ENCODE measurements around the gene LAMA2. TPM values are rescaled to one million over a fixed set of nuclear protein-coding genes. Genes with fewer than 3 reads are reported as not detected.

The LAMA2 gene
- polyA plus RNA-seq, 1 donor from 2014 or later: 2.5 TPM

- H3K9me3 ChIP-seq (ENCODE audit: low read length): no peaks in the 10 kb centered on the region
- H2AFZ ChIP-seq (ENCODE audit: low read depth, low read length): no peak overlapping the region
- no peaks in the 10 kb centered on the region for H3F3A ChIP-seq (ENCODE audit: insufficient read depth, low read length, poor library complexity, severe bottlenecking)
- no peaks in the 10 kb centered on the region for H3K9me2 ChIP-seq (ENCODE audit: insufficient read depth, low read length)
- H3K36me3 ChIP-seq (ENCODE audit: insufficient read depth, low read length): no peaks in the 10 kb centered on the region
- H3K27me3 ChIP-seq (ENCODE audit: insufficient read depth, low read depth, low read length): no peaks in the 10 kb centered on the region
- no peaks in the 10 kb centered on the region for H3K79me2 ChIP-seq (replicated peaks; ENCODE audit: insufficient read depth, low read length)
- H3K4me3 ChIP-seq (ENCODE audit: low read length): no peak overlapping the region
- no peaks in the 10 kb centered on the region for H4K20me1 ChIP-seq (ENCODE audit: insufficient read depth)
- H3K4me2 ChIP-seq (ENCODE audit: low read length): no peak overlapping the region
- H3K27ac ChIP-seq (ENCODE audit: low read length): no peak overlapping the region
- no peak for TF ChIP-seq POLR2AphosphoS5 (IDR thresholded peaks at IDR 0.05)
- TF ChIP-seq EZH2 (IDR thresholded peaks at IDR 0.05; ENCODE audit: borderline replicate concordance, insufficient read depth, low read length, poor library complexity, severe bottlenecking): no peak
- TF ChIP-seq SMC3 (conservative IDR thresholded peaks at IDR 0.05; ENCODE audit: poor library complexity): no peak
- no peak for TF ChIP-seq CTCF (IDR thresholded peaks at IDR 0.05; ENCODE audit: poor library complexity, severe bottlenecking)
- TF ChIP-seq RAD21 (conservative IDR thresholded peaks at IDR 0.05): no peak
- TF ChIP-seq TAF1 (IDR thresholded peaks at IDR 0.05; ENCODE audit: low read depth): no peak
- no peak for TF ChIP-seq MXI1 (conservative IDR thresholded peaks at IDR 0.05; ENCODE audit: poor library complexity, severe bottlenecking)
- no peak for TF ChIP-seq EP300 (conservative IDR thresholded peaks at IDR 0.05; ENCODE audit: poor library complexity, severe bottlenecking)
- no peak for TF ChIP-seq REST (IDR thresholded peaks at IDR 0.05; ENCODE audit: borderline replicate concordance)
- no peak overlapping the region for H3K9ac ChIP-seq (ENCODE audit: low read length)
Measured at GRCh38 chr6:129472239-129472638, 589.3 kb downstream of the LAMA2 start.

- Histone ChIP-seq H4K20me1 (ENCODE audit: insufficient read depth) (no peaks in the 10 kb centered on the region), H3K36me3 (ENCODE audit: insufficient read depth, low read length) (no peaks in the 10 kb centered on the region), H3K27ac (ENCODE audit: low read length) (no peak overlapping the region), H3K27me3 (ENCODE audit: insufficient read depth, low read depth, low read length) (no peaks in the 10 kb centered on the region), H3K9me2 (ENCODE audit: insufficient read depth, low read length) (no peaks in the 10 kb centered on the region), H3K4me2 (ENCODE audit: low read length) (no peak overlapping the region), H3K4me3 (ENCODE audit: low read length) (no peak overlapping the region), H2AFZ (ENCODE audit: low read depth, low read length) (no peak overlapping the region), H3K9me3 (ENCODE audit: low read length) (no peaks in the 10 kb centered on the region), H3K79me2 (replicated peaks; ENCODE audit: insufficient read depth, low read length) (no peaks in the 10 kb centered on the region), H3F3A (ENCODE audit: insufficient read depth, low read length, poor library complexity, severe bottlenecking) (no peaks in the 10 kb centered on the region), H3K9ac (ENCODE audit: low read length) (no peak overlapping the region)
- TF ChIP-seq EP300 (conservative IDR thresholded peaks at IDR 0.05; ENCODE audit: poor library complexity, severe bottlenecking): no peak
- no peak for TF ChIP-seq CTCF (IDR thresholded peaks at IDR 0.05; ENCODE audit: poor library complexity, severe bottlenecking)
- no peak for TF ChIP-seq TAF1 (IDR thresholded peaks at IDR 0.05; ENCODE audit: low read depth)
- TF ChIP-seq EZH2 (IDR thresholded peaks at IDR 0.05; ENCODE audit: borderline replicate concordance, insufficient read depth, low read length, poor library complexity, severe bottlenecking): no peak
- no peak for TF ChIP-seq MXI1 (conservative IDR thresholded peaks at IDR 0.05; ENCODE audit: poor library complexity, severe bottlenecking)
- no peak for TF ChIP-seq POLR2AphosphoS5 (IDR thresholded peaks at IDR 0.05)
- TF ChIP-seq REST (IDR thresholded peaks at IDR 0.05; ENCODE audit: borderline replicate concordance): no peak
- no peak for TF ChIP-seq SMC3 (conservative IDR thresholded peaks at IDR 0.05; ENCODE audit: poor library complexity)
- TF ChIP-seq RAD21 (conservative IDR thresholded peaks at IDR 0.05): no peak
Measured at GRCh38 chr6:129473546-129473945, 590.6 kb downstream of the LAMA2 start.
